Cardiac muscle cell (in vitro differentiated cells and primary cell): ENCODE results near the gene KCNJ10. TPM values are rescaled to one million over a fixed set of nuclear protein-coding genes. Genes with fewer than 3 reads are reported as not detected.
A peak's percentile ranks its signal among the peaks of the same experiment; 100 is the strongest.

Experiments
- DNase-seq, 2 donors: peaks; one replicate each; pipeline versions ENCODE4 v3.0.0 to v3.0.0-alpha.2; 2010 to 2017; ENCODE audit warnings: low read depth in 1 of 2, low spot score in 1 of 2
- H3K27ac ChIP-seq: fragments of 200-600 bp; sonication (generic); 2 replicates; pipeline ENCODE4 v1.5.1; 2016
- H3K27me3 ChIP-seq: fragments of 200-600 bp; sonication (generic); 2 replicates; pipeline ENCODE4 v1.6.0; 2016; ENCODE audit warnings: control low read depth
- H3K36me3 ChIP-seq: fragments of 200-600 bp; sonication (generic); 2 replicates; pipeline ENCODE4 v1.5.1; 2016; ENCODE audit warnings: control low read depth
- H3K4me1 ChIP-seq: fragments of 200-600 bp; sonication (generic); 2 replicates; pipeline ENCODE4 v1.8.1; 2017; ENCODE audit warnings: low read depth, mild to moderate bottlenecking, mixed run types
- H3K4me3 ChIP-seq: fragments of 200-600 bp; sonication (generic); 2 replicates; pipeline ENCODE4 v1.5.1; 2016; ENCODE audit warnings: mild to moderate bottlenecking
- H3K9me3 ChIP-seq: fragments of 200-600 bp; sonication (generic); 2 replicates; pipeline ENCODE4 v1.5.1; 2017; ENCODE audit warnings: low read depth, mild to moderate bottlenecking, control low read depth
- CTCF ChIP-seq: IDR thresholded peaks from 2 replicates; pipeline ENCODE4 v1.5.1; 2012; ENCODE audit warnings: low read depth, mild to moderate bottlenecking, low read length
- polyA plus RNA-seq: library from polyadenylated mRNA; unstranded; fragments of >200 nt; fragmentation: Nextera tagmentation; extraction: Ambion mirVana; gene quantifications from 2 replicates; pipeline ENCODE4 v1.2.1, GENCODE V29; 2016
- total RNA-seq: library from RNA; depleted of rRNA; stranded (reverse); fragments of >200 nt; gene quantifications from 2 replicates; pipeline ENCODE4 v1.2.3, GENCODE V29; 2016

Gene KCNJ10
- total and polyA plus RNA-seq, 2 experiments from 2014 or later, result 0.35 to 0.42 TPM

GRCh38 chr1:159990005-159990404 is 80.0 kb downstream of the KCNJ10 start:
- H3K4me3 ChIP-seq, result no peak overlapping the region
- TF ChIP-seq CTCF, result no peak
- H3K27me3 ChIP-seq, result no peaks in the 10 kb centered on the region
- peaks cover 23% of the 10 kb centered on the region for H3K4me1 ChIP-seq
- no peak overlapping the region for H3K27ac ChIP-seq
- no peaks in the 10 kb centered on the region for H3K9me3 ChIP-seq
- H3K36me3 ChIP-seq, result no peaks in the 10 kb centered on the region
- no peak for DNase-seq

DNA sequence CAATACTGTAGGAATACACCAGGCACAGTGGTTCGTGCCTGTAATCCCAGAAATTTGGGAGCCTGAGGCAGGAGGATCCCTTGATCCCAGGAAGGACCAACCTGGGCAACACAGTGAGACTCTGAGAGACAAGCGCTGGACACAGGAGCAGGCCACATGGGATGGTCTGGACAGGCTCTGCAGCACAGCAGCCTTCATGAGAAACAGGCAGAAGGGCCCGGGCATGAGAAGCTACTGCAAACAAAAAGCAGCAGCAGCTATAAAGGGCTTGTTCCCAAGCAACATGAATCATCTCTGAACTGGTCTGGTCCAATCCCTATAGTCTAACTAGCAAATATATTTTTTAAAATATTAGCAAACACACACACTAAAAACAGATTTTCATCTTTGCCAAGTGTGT is 80.4 kb downstream of the KCNJ10 start:
- no peak overlapping the region for H3K27ac ChIP-seq
- DNase-seq, result no peak
- TF ChIP-seq CTCF, result no peak
- H3K36me3 ChIP-seq, result no peaks in the 10 kb centered on the region
- peaks cover 23% of the 10 kb centered on the region for H3K4me1 ChIP-seq
- H3K27me3 ChIP-seq, result no peaks in the 10 kb centered on the region
- no peak overlapping the region for H3K4me3 ChIP-seq
- H3K9me3 ChIP-seq, result no peaks in the 10 kb centered on the region

DNA sequence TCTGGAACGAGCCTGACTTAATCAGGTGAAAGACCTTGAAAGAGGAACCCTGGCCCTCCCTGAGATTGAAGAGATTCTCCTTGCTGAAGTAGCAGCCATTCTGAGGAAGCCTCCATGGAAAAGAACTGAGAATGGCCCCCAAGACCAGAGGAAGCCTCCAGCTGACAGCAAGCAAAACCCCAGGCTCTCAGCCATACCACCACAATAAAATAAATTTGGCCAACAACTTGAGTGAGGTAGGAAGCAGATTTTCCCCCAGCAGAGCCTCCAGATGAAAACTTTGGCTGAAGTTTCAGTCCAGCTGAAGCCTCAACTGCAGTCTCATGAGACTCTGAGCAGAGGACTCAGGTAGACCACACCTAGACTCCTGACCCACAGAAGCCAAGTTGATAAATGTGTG is 82.0 kb downstream of the KCNJ10 start:
- Histone ChIP-seq H3K4me1 (peaks cover 23% of the 10 kb centered on the region), H3K4me3 (no peak overlapping the region), H3K36me3 (no peaks in the 10 kb centered on the region), H3K27ac (no peak overlapping the region), H3K27me3 (peaks cover 5% of the 10 kb centered on the region), H3K9me3 (no peaks in the 10 kb centered on the region)
- TF ChIP-seq CTCF, result no peak
- DNase-seq, result no peak

DNA sequence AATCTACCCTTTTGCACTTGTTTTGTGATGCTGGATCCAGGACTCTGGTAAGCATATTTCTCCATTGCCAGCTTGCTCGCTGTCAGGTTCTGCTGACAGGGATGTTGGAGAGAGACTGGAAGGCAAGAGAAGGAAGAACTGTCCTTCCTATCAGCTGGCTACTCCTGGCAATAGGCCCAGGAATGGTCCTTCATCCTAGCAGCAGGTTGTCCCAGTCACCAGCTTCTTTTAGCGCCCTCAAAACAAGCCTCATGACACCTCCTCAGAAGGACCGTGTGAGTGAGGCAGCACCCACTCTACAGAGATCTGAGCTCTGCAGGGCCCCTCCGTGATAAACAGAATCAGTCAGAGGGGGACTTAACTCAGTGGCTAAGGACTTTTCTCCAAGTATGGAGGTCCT is 82.8 kb downstream of the KCNJ10 start:
- H3K4me3 ChIP-seq, result no peak overlapping the region
- peaks cover 18% of the 10 kb centered on the region for H3K4me1 ChIP-seq
- no peak overlapping the region for H3K27ac ChIP-seq
- H3K27me3 ChIP-seq, result peaks cover 5% of the 10 kb centered on the region
- H3K36me3 ChIP-seq, result no peaks in the 10 kb centered on the region
- no peak for TF ChIP-seq CTCF
- DNase-seq, result peak in 1 of 2 donors; percentile 79
- no peaks in the 10 kb centered on the region for H3K9me3 ChIP-seq

- H3K36me3 ChIP-seq, result no peaks in the 10 kb centered on the region
- TF ChIP-seq CTCF, result no peak
- no peak for DNase-seq
- no peak overlapping the region for H3K27ac ChIP-seq
- H3K4me1 ChIP-seq, result peaks cover 13% of the 10 kb centered on the region
- no peak overlapping the region for H3K4me3 ChIP-seq
- no peaks in the 10 kb centered on the region for H3K9me3 ChIP-seq
- H3K27me3 ChIP-seq, result peaks cover 5% of the 10 kb centered on the region
These were observed 83.4 kb downstream of the KCNJ10 start for GRCh38 chr1:159986531-159986930.

DNA sequence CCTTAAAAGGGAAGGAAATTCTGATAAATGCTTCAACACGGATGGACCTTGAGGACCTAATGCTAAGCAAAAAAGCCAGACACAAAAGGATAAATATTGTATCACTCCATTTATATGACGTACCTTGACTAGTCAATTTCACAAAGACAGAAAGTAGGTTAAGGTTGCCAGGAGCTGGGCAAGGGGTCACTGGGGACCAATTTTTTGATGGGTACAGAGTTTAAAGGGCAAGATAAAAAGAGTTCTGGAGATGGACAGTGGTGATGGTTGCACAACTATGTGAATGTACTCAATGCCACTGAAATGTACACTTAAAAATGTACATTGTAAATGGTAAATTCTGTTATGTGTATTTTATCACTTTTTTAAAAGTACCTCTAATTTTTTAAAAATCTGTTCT is 83.9 kb downstream of the KCNJ10 start:
- no peak overlapping the region for H3K4me3 ChIP-seq

More for the DNA sequence above, 83.9 kb downstream of the KCNJ10 start:
- Histone ChIP-seq H3K36me3 (no peaks in the 10 kb centered on the region), H3K9me3 (no peaks in the 10 kb centered on the region), H3K27ac (no peak overlapping the region), H3K27me3 (peaks cover 5% of the 10 kb centered on the region), H3K4me1 (peaks cover 13% of the 10 kb centered on the region)
- TF ChIP-seq CTCF, result no peak
- DNase-seq, result no peak
